C1 segment of cervical spinal cord (tissue), 14 donors: Measurements from ENCODE around the gene STXBP3.
"Not testable (repeated sequence)": the region's sequence is repeated elsewhere in the genome, so short reads cannot be mapped to it uniquely, and the experiment has no call there.

Source experiments
- DNase-seq, 14 donors: peaks; one replicate each; lab custom pipeline; 2025; lab: John Stamatoyannopoulos, UW

STXBP3 gene, protein sequence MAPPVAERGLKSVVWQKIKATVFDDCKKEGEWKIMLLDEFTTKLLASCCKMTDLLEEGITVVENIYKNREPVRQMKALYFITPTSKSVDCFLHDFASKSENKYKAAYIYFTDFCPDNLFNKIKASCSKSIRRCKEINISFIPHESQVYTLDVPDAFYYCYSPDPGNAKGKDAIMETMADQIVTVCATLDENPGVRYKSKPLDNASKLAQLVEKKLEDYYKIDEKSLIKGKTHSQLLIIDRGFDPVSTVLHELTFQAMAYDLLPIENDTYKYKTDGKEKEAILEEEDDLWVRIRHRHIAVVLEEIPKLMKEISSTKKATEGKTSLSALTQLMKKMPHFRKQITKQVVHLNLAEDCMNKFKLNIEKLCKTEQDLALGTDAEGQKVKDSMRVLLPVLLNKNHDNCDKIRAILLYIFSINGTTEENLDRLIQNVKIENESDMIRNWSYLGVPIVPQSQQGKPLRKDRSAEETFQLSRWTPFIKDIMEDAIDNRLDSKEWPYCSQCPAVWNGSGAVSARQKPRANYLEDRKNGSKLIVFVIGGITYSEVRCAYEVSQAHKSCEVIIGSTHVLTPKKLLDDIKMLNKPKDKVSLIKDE

DNA sequence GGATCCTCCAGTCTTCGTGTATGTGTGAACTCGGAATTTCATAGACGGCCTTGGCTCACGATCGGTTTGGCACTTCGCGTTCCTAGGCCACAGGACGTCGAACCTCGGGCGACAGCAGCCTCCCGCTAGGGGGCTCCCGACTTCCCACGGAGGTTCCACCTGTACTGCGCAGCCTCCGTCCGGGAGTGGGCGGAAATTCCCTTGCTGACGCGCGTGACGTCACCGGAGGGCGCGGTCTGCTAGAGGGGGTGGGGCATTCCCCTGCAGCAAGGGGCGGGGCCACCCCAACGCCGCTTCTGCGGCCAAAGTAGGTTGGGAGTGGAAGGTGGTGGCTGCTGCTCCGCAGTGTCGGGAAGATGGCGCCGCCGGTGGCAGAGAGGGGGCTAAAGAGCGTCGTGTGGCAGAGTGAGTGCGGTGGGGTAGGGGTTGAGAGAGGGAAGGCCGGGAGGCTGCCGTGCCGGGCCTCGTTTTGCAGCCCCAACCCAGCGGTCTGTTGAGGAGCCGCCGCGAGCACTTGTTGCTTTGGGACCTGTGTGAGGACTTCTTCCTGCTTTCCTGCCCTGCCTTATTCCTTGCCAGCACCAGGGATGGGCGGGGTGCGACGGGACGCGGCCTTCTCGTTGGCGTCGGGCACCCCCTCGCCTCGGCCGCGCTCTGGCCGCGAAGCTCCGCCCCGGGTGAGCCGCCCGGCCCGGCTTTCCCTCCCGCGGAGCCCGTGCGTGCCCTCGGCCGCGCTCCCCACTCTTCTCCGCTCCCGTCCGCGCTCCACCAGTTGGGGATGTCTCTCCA, at the start of gene STXBP3:
TSS of gene STXBP3 (plus strand) at position 293 of the 789 bp plus-strand sequence. CDS start at position 357, 64 bp downstream.
- DNase-seq, result peak; percentile 82 to 98 (median 97)

GRCh38 chr1:108699375-108700332, 46.8 kb upstream of the STXBP3 start:
- DNase-seq, result no peak

DNA sequence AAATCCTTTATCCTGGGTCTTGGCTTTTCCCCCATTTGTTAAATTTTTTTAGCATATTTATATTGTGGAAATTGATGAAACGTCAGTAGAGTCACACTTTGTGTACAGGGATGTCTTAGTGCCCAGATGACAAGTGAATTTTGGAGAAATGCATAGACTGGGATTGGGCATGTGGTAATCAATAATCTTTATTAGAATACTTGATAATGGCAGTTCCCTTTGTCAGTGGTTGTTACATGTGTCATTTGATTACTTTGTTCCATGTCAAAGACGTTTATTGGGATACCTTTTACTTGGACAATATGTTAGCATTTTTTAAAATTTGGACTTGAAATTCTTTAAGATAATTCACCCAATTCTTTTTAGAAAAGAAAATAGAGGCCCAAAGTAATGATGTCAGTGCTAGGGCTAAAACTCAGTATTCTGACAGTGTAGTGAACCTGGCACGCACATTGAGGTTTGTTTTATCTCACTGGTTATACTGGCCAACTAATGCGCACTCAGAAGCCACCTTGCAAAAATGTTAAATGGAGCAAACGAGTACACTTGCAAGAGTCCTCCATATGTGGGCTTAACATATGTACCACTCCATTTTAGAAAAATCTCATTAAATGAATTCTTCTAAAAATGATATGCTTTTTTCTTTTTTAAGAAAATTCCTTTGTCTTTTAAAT, 45.2 kb upstream of the STXBP3 start:
- peak in 1 of 14 donors; percentile 12 for DNase-seq

DNA sequence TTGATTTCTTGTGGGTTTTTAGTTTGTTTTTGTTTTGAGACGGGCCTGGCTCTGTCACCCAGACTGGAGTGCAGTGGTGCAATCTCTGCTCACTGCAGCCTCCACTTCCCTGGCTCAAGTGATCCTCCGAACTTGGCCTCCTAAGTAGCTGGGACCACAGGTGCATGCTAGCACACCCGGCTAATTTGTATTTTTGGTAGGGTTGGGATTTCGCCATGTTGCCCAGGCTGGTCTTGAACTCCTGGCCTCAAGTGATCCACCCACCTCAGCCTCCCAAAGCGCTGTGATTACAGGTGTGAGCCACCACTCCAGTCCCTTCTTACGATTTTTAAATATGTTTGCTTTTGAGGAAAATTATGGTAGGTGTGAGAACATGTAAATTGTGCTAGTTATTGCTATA, 44.4 kb upstream of the STXBP3 start:
- DNase-seq, result not testable (repeated sequence)

DNA sequence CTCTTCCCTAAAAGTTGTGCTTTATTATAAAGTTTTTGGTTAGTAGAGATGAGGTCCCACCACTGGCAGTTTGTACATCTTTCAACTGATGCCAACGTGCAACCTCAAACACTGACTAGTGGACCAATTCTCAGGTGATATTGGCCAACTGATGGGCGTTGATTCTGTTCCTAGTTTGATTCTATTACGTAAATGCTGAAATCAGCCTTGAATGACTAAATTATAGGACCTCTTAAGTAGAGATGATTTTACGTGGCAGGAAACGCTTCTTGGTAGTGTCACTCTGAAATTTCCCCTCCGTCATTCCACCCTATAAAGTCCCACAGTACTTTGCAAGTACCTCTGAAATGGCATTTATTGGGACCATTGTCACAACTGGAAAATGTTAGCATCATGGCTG, 42.5 kb upstream of the STXBP3 start:
- no peak for DNase-seq

DNA sequence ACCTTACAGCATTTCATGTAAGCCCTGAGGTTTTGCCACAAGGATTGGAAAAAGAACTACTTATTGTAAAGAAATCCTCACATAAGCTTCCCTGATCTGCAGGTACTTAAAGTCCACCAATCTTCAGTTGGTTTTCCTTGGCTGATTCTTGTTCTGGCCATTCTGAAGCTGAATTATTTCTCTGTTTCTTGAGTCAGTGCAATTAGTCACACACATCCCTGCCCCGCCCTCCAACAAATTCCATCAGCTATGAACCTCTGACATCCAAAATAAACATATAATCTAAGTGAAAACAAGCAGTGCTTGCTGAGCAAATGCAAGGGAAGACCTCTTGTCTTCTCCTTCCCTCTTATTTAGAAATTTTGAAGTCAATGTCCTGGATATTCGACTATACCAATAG, 42.0 kb upstream of the STXBP3 start:
- DNase-seq, result no peak

DNA sequence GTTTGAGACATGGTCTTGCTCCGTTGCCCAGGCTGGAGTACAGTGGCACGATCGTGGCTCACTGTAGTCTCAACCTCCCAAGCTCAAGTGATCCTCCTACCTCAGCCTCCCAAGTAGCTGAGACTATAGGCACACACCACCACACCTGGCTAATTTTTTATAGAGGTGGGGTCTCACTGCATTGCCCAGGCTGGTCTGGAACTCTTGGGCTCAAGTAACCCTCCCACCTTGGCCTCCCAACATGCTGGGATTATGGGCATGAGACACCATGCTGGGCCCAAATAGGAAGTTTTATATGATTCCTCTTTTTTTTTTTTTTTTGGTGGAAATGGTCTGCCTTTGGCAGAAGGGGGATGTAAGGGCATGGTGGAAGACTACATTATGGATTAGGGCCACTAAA, 39.8 kb upstream of the STXBP3 start:
- no peak for DNase-seq

DNA sequence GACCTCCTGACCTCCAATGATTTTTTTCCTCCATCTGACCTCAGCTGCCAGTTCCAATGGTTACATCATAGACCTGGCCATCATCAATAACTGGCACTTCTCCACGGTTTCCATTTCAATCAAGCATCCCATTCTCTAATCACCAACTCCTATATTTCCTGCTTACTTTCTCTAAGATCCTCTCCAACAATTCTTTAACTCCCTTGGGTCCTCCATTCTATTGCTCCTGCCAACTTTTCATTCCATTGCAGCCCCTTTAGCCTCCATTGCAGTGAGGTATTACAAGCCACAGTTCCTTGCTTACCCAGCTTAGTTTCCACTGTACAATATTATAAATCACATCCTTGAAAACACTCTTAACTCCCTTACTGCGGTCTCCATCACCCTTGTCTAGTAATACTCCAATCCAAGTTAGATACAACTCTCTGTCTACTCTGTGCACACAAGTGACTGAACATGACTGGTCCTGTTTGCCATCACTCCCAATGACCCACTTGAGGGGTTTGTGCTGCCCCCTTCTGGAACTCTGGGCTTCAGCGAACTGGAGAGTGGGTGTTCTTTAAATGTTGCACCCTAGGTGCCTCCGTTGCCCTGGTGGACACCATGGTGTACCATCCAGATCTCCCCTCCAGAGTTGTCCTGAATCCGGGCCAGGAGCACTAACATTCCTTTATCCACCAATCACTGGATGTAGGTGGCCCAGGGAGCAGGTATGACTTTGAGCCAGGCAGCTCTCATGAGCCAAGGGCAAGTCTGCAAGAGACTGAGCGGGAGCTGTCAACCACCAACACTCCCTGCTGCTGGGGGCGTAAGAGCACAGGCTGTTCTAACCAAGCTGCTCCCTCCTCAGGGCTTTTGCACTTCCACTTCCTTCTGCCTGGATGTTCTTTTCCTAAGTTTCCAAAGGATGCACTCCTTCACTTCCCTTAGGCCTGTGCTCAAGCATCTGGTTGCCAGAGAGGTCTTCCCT, 37.5 kb upstream of the STXBP3 start:
- DNase-seq, result no peak

- no peak for DNase-seq
Observed at GRCh38 chr1:108712606-108713150, 33.8 kb upstream of the STXBP3 start, which contains the start of gene FNDC7. TSS of gene FNDC7 (plus strand) at chr1:108712908. CDS start at chr1:108712934, 26 bp downstream.

- DNase-seq, result peak in 1 of 14 donors; percentile 11
Observed at GRCh38 chr1:108715932-108716331, 30.5 kb upstream of the STXBP3 start.

DNA sequence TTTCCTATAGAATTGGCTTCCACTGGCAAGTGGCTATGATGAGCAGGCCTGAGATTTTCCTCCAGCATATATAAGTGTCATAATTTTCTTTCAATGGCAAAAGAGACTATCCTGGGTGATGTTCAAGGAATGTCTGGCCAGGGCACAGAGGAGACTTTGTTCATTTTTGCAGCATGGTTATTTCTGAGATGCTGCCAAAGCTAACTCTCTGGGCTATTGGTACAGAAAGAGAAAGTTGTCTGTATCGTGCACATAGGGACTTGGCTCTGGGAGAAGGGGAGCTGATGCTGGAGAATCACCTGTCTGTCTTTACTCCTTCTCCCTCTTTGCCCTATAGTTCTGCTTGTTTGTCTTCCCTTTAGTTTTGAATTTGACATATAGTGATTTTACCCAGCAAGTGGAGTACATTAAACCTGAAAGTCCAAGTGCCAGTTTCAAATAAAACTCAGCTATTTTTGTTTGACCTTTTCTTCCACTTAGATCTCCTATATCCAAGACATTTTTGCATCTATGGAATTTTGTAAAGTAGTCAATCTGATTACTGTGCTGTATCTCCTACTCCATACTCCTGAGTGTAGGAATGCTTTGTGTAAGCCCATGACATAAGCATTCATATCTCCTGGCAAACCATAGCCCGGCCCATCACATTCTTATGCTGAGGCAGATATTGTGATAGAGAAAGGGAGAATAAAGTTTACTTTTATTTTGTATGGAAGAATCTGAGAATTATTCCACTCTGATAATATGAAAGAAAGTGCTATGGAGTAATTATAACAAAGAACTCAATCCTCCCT, 29.8 kb upstream of the STXBP3 start:
- DNase-seq, result peak in 1 of 14 donors; percentile 19

DNA sequence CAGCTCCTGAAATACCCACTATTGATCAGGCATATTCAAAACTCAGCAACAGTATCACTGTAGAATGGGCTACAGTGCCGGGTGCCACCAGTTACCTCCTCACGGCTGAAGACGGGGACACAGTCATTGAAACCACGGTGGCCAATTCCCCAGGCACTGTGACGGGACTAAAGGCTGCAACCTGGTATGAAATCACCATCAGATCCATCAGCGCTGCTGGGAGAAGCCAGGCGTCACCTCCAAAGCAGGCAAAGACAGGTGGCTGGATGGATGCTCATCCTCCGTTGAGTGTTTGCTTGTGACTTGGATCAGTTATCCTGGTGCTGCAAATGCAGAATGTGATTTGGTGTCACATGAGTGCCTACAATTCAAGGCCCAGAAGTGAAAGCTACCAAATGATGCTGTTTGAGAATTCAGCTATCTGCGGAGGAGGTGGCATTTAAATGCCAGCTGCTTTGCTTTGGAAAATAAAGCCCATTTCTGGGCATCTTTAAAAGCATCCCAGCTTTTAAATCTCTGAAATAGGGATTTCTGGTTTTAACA, 28.6 kb upstream of the STXBP3 start:
- DNase-seq, result peak in 4 of 14 donors; percentile 6 to 27 (median 22)

GRCh38 chr1:108718927-108719655, 27.4 kb upstream of the STXBP3 start:
- DNase-seq, result peak in 4 of 14 donors; percentile 7 to 48 (median 20)

- DNase-seq, result peak in 2 of 14 donors; percentile 36 to 47
Observed at GRCh38 chr1:108719656-108720435, 26.6 kb upstream of the STXBP3 start.

GRCh38 chr1:108722292-108722691, 24.2 kb upstream of the STXBP3 start:
- DNase-seq, result peak in 3 of 14 donors; percentile 13 to 36 (median 13)

- no peak for DNase-seq
Observed at GRCh38 chr1:108725906-108726305, 20.6 kb upstream of the STXBP3 start.
